Gastroesophageal sphincter (tissue), 4 donors: ENCODE measurements around the gene ZNF500. TPM values are rescaled to one million over a fixed set of nuclear protein-coding genes. Genes with fewer than 3 reads are reported as not detected.
A peak's percentile ranks its signal among the peaks of the same experiment; 100 is the strongest.

Experiments
- ATAC-seq: fragments of 150-250 bp; one replicate; pipeline ENCODE4 v1.9.1; 2016; ENCODE audit warnings: mild to moderate bottlenecking, moderate library complexity
- H3K27ac ChIP-seq, 4 donors: fragments of 200-600 bp; sonication (generic) in 3 of 4; 1 replicate in 3 of 4; 2 replicates in 1 of 4; pipeline ENCODE4 v1.5.1; 2016 to 2019
- H3K27me3 ChIP-seq: fragments of 200-600 bp; sonication (generic); one replicate; pipeline ENCODE4 v1.5.1; 2019
- H3K36me3 ChIP-seq, 2 donors: fragments of 200-600 bp; sonication (generic); one replicate each; pipeline ENCODE4 v1.5.1; 2019; ENCODE audit warnings: control low read depth in 1 of 2
- H3K4me1 ChIP-seq, 3 donors: fragments of 200-600 bp; sonication (generic); 1 replicate in 2 of 3; 2 replicates in 1 of 3; pipeline ENCODE4 v1.5.1; 2016 to 2019; ENCODE audit warnings: control low read depth in 2 of 3
- H3K4me3 ChIP-seq, 2 donors: fragments of 200-600 bp; sonication (generic); one replicate each; pipeline ENCODE4 v1.5.1; 2019; ENCODE audit warnings: mild to moderate bottlenecking in 1 of 2, moderate library complexity in 1 of 2
- H3K9me3 ChIP-seq, 3 donors: fragments of 200-600 bp; sonication (generic); one replicate each; pipeline ENCODE4 v1.5.1; 2017 to 2019; ENCODE audit warnings: control low read depth in 2 of 3
- EP300 ChIP-seq: sonication (generic); formaldehyde crosslinking; IDR thresholded peaks from one replicate; pipeline ENCODE4 v1.6.1; 2017; ENCODE audit warnings: antibody characterized with exemption, mild to moderate bottlenecking
- POLR2A ChIP-seq, 2 donors: fragments of 450-650 bp; IDR thresholded peaks; one replicate each; pipeline ENCODE4 v1.6.1; 2017; ENCODE audit warnings: antibody characterized with exemption in 2 of 2, mild to moderate bottlenecking in 2 of 2, moderate library complexity in 1 of 2
- POLR2AphosphoS5 ChIP-seq: sonication (generic); formaldehyde crosslinking; IDR thresholded peaks from one replicate; pipeline ENCODE4 v1.6.1; 2017; ENCODE audit warnings: antibody characterized with exemption
- WGBS, 2 donors: methylation state at CpG; one replicate each; pipeline ENCODE4 v1.1.5; 2018; ENCODE audit warnings: low coverage in 1 of 2; 5-methylcytosine and 5-hydroxymethylcytosine counted together
- total RNA-seq, 4 donors: library from RNA; depleted of rRNA; stranded (reverse); fragments of >200 nt; gene quantifications; one replicate each; pipeline ENCODE4 v1.1.0, GENCODE V29; 2016
- TF ChIP-seq, protein P1 (sequence below), 4 experiments: fragments of 200-600 bp in 2 of 4; fragments of 450-650 bp in 2 of 4; sonication (generic) in 1 of 4; IDR thresholded peaks; one replicate each; pipeline ENCODE4 v1.5.1; 2017 to 2019; ENCODE audit warnings: antibody characterized with exemption in 4 of 4, mild to moderate bottlenecking in 2 of 4, moderate library complexity in 2 of 4

The ZNF500 gene
- total RNA-seq, 4 donors from 2014 or later: 12.6 to 15.8 (median 13.8) TPM

DNA sequence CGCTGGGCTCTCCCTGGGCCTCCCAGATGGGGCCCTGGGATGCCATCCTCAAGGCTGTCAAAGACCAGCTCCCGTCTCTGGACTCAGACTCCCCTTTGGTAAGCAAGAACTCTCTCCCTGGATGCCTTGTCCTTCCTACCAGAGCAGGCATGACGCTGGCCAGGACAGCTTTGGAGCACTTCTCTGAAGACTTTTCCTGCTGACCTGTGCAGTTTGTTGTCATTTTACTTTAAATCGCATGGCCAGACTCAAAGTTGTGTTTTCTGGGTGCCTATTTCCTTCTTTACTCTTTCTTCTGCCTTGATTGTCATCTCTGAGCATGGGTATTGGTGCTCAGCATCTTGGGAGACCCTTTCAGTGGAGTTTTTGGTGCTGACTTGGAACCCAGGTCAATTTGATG is 30.4 kb downstream of the ZNF500 start:
- WGBS, 2 donors: 29 to 81% methylated on average over 1 to 4 of the region's 4 CpGs
- H3K9me3 ChIP-seq: no peaks in the 10 kb centered on the region
- TF ChIP-seq EP300 (no peak), POLR2A (IDR thresholded peaks at IDR 0.05) (no peak), POLR2AphosphoS5 (no peak)
- TF ChIP-seq, protein P1, sequence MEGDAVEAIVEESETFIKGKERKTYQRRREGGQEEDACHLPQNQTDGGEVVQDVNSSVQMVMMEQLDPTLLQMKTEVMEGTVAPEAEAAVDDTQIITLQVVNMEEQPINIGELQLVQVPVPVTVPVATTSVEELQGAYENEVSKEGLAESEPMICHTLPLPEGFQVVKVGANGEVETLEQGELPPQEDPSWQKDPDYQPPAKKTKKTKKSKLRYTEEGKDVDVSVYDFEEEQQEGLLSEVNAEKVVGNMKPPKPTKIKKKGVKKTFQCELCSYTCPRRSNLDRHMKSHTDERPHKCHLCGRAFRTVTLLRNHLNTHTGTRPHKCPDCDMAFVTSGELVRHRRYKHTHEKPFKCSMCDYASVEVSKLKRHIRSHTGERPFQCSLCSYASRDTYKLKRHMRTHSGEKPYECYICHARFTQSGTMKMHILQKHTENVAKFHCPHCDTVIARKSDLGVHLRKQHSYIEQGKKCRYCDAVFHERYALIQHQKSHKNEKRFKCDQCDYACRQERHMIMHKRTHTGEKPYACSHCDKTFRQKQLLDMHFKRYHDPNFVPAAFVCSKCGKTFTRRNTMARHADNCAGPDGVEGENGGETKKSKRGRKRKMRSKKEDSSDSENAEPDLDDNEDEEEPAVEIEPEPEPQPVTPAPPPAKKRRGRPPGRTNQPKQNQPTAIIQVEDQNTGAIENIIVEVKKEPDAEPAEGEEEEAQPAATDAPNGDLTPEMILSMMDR (IDR thresholded peaks at IDR 0.05): no peak
- H3K27ac ChIP-seq: no peak overlapping the region
- H3K4me1 ChIP-seq: peaks cover 0 to 31% (median 5%) of the 10 kb centered on the region in 3 donors
- H3K36me3 ChIP-seq: peaks cover 0 to 4% of the 10 kb centered on the region in 2 donors
- no peak for ATAC-seq
- H3K4me3 ChIP-seq: no peak overlapping the region
- no peaks in the 10 kb centered on the region for H3K27me3 ChIP-seq

DNA sequence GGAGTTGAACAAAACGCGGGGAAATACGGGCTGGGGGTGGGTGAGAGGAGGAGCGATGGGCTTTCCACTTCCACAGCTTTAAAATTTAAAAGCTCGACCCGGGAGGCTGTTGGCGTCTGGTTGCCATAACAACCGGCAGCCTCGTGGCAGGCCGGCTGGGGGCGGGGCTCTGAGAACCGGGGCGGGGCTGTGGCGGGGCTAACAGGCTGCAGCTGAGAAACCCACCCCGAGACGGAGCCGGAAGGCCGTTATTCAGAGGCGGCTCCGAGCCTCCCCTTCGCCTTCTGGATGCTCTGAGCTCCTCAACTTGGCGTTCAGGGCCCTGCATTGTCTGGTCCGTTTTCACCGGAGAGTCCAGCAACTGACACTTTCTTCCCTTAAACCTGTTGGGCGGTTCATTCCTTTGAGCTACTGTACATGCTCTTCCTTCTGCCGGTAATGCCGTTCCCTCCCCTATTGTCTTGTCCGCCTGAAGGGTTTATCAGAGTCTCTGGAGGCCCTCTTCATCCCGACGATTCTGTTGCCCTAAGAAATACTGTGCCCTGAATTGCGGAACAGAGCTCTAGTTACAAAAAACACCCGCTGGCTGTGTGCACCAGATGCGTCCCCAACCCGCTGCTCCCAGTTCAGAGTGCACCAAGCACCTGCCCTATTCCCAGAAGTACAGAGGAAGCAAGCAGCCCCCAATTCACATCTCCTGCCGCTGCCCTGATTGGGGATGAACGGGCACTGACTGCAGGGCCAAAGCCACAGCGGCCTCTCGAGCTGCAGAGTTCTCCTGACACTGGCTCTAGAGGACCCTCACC is 32.0 kb downstream of the ZNF500 start:
- TF ChIP-seq POLR2AphosphoS5: no peak
- no peak for TF ChIP-seq EP300
- TF ChIP-seq POLR2A (IDR thresholded peaks at IDR 0.05): no peak
- TF ChIP-seq, protein P1 (IDR thresholded peaks at IDR 0.05): no peak
- peak; percentile 76 for ATAC-seq
- Histone ChIP-seq H3K4me1 (peaks cover 0 to 31% (median 5%) of the 10 kb centered on the region in 3 donors), H3K27me3 (no peaks in the 10 kb centered on the region), H3K4me3 (peak overlapping the region; percentile 61 to 95), H3K36me3 (peaks cover 0 to 20% of the 10 kb centered on the region in 2 donors), H3K27ac (peak overlapping the region; percentile 40 to 94 (median 88)), H3K9me3 (no peaks in the 10 kb centered on the region)
- 2 to 4% methylated on average over 7 to 17 of the region's 38 CpGs for WGBS, 2 donors

DNA sequence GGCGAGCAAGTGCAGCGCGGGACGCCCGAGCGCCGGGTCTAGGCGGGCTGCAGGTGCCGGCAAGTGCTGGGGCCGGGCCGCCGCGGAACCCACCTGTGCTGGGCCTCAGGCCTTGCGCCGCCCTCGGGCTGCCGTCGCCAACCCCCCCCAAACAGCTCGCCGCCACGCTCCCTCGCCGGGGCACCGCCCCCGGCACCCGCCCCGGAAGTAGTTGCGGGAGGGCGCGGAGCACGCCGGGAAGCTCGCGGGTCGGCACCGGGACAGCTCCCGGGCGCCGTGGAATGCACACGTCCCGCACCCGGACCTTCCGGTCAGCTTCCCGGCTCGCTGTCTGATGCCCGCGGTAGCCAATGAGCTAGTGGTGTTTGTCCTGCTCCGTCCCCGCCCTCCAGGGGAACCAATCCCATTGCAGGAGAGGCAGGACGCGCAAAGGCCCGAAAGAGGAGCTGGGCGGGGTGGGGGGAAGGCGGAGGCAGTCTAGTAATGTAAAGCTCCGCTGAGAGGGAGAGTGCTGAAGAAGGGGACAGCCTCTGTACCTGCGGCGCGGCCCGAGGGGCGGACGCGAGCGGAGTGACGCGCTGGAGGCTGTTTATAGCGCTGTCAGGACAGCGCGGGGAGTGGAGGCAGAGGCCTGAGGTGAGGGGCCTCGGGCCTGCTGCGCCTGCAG is 32.8 kb downstream of the ZNF500 start, which contains the start of the genes ANKS3 and DNAAF8:
Gene ANKS3, minus strand, starts transcription at position 209 of the 667 bp plus-strand sequence. CDS start 4,122 bp downstream, outside the sequence.
Gene DNAAF8, plus strand, starts transcription at position 475 of the 667 bp plus-strand sequence. CDS start 1,978 bp downstream, outside the sequence.
- Histone ChIP-seq H3K27ac (peak within 1 kb of the TSS; percentile 40 to 94 (median 88)), H3K9me3 (no peaks in the 10 kb centered on the region), H3K4me1 (peaks cover 0 to 31% (median 5%) of the 10 kb centered on the region in 3 donors), H3K27me3 (no peaks in the 10 kb centered on the region), H3K4me3 (peak within 1 kb of the TSS; percentile 61 to 95), H3K36me3 (peaks cover 0 to 27% of the 10 kb centered on the region in 2 donors)
- WGBS, 2 donors: 0 to 1% methylated on average over 5 to 37 of the region's 70 CpGs
- ATAC-seq: peak; percentile 99
- TF ChIP-seq EP300 (no peak), POLR2AphosphoS5 (peak; percentile 68), POLR2A (IDR thresholded peaks at IDR 0.05) (peak; percentile 21 to 30)
- TF ChIP-seq, protein P1 (IDR thresholded peaks at IDR 0.05): peak in 1 of 4 experiments; percentile 3

DNA sequence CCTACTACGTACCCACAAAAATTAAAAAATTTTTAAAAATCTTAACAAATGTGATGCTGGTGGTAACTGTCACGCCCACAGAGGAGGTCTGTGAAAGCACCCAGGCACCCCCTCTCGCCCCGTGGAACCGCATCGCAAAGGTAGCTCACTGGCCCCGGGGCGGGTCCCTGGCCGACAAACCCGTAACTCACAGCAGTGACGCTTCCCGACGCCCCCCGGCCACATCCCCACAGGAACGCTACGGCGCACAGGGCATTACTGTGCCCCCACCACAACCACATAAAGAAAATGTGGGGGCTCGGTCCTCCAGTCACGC is 33.3 kb downstream of the ZNF500 start:
- TF ChIP-seq EP300: no peak
- Histone ChIP-seq H3K27me3 (no peaks in the 10 kb centered on the region), H3K4me3 (peak overlapping the region; percentile 61 to 95), H3K36me3 (peaks cover 0 to 32% of the 10 kb centered on the region in 2 donors), H3K27ac (peak overlapping the region; percentile 20 to 94 (median 88)), H3K4me1 (peaks cover 0 to 31% (median 5%) of the 10 kb centered on the region in 3 donors), H3K9me3 (no peaks in the 10 kb centered on the region)
- WGBS, 2 donors: 0% methylated on average over 2 to 5 of the region's 19 CpGs
- ATAC-seq: peak; percentile 1

GRCh38 chr16:4733211-4733742 is 33.7 kb downstream of the ZNF500 start:
- 33 to 48% methylated on average over 11 of the region's 17 CpGs for WGBS, 2 donors
- H3K27ac ChIP-seq: peak overlapping the region in 2 of 4 donors; percentile 87 to 94
- peaks cover 0 to 31% (median 5%) of the 10 kb centered on the region in 3 donors for H3K4me1 ChIP-seq
- H3K4me3 ChIP-seq: peak overlapping the region; percentile 61 to 95
- H3K36me3 ChIP-seq: peaks cover 0 to 36% of the 10 kb centered on the region in 2 donors
- ATAC-seq: no peak
- H3K27me3 ChIP-seq: no peaks in the 10 kb centered on the region
- H3K9me3 ChIP-seq: no peaks in the 10 kb centered on the region
- TF ChIP-seq POLR2A (IDR thresholded peaks at IDR 0.05) (no peak), EP300 (no peak), POLR2AphosphoS5 (no peak)
- TF ChIP-seq, protein P1 (IDR thresholded peaks at IDR 0.05): no peak
